GM23338 (cell line): Measurements from ENCODE around the gene AGBL4. TPM values are rescaled to one million over a fixed set of nuclear protein-coding genes. Genes with fewer than 3 reads are reported as not detected.

Source experiments
- ATAC-seq: fragments of 200-7000 bp; cut with Tn5 transposase; 3 replicates; pipeline ENCODE4 v1.9.1; 2020
- DNase-seq: peaks from one replicate; pipeline ENCODE4 v3.0.0-alpha.2; 2015; ENCODE audit warnings: low spot score
- H2AFZ ChIP-seq: fragments of 200-600 bp; sonication (generic); 2 replicates; pipeline ENCODE4 v1.8.0; 2016; ENCODE audit warnings: antibody characterized with exemption, mild to moderate bottlenecking, moderate library complexity
- H3F3A ChIP-seq: fragments of 200-600 bp; sonication (generic); replicated peaks from 2 replicates; pipeline ENCODE4 v1.8.0; 2017; ENCODE audit warnings: antibody characterized with exemption, mixed run types, low read depth
- H3K27ac ChIP-seq: fragments of 200-600 bp; sonication (generic); 2 replicates; pipeline ENCODE4 v1.6.1; 2016; ENCODE audit warnings: low read depth
- H3K27me3 ChIP-seq: fragments of 200-600 bp; sonication (generic); 2 replicates; pipeline ENCODE4 v1.8.0; 2016; ENCODE audit warnings: mild to moderate bottlenecking, mixed run types, moderate library complexity; ENCODE audit not compliant: insufficient read depth
- H3K36me3 ChIP-seq: fragments of 200-600 bp; sonication (generic); 2 replicates; pipeline ENCODE4 v1.8.0; 2016; ENCODE audit warnings: mild to moderate bottlenecking; ENCODE audit not compliant: insufficient read depth
- H3K4me1 ChIP-seq: fragments of 200-600 bp; sonication (generic); 2 replicates; pipeline ENCODE4 v1.8.0; 2016; ENCODE audit warnings: mild to moderate bottlenecking, moderate library complexity; ENCODE audit not compliant: insufficient read depth
- H3K4me2 ChIP-seq: fragments of 200-600 bp; sonication (generic); 2 replicates; pipeline ENCODE4 v1.7.1; 2017; ENCODE audit warnings: mixed run types
- H3K4me3 ChIP-seq: fragments of 200-600 bp; sonication (generic); 2 replicates; pipeline ENCODE4 v1.6.1; 2016; ENCODE audit warnings: mixed run types
- H3K79me2 ChIP-seq: fragments of 200-600 bp; sonication (generic); replicated peaks from 2 replicates; pipeline ENCODE4 v1.8.0; 2017; ENCODE audit warnings: mild to moderate bottlenecking; ENCODE audit not compliant: insufficient read depth
- H3K9me2 ChIP-seq: fragments of 200-600 bp; sonication (generic); 2 replicates; pipeline ENCODE4 v1.8.0; 2017; ENCODE audit not compliant: insufficient read depth
- H4K20me1 ChIP-seq: fragments of 200-600 bp; sonication (generic); replicated peaks from 2 replicates; pipeline ENCODE4 v1.8.0; 2017; ENCODE audit warnings: mild to moderate bottlenecking; ENCODE audit not compliant: insufficient read depth
- H3K27ac Mint-ChIP-seq: 2 replicates; pipeline ENCODE4 v1.8.0; 2020; ENCODE audit warnings: inconsistent platforms, mild to moderate bottlenecking, moderate library complexity, mixed read lengths
- H3K27me3 Mint-ChIP-seq: 3 replicates; pipeline ENCODE4 v1.8.0; 2022; ENCODE audit warnings: low read depth, mild to moderate bottlenecking, moderate library complexity, mixed read lengths, inconsistent platforms; ENCODE audit not compliant: insufficient read depth, poor library complexity
- H3K36me3 Mint-ChIP-seq: 3 replicates; pipeline ENCODE4 v1.8.0; 2021; ENCODE audit warnings: low read depth, mild to moderate bottlenecking, inconsistent platforms, moderate library complexity, mixed read lengths
- H3K4me1 Mint-ChIP-seq: 3 replicates; pipeline ENCODE4 v1.8.0; 2020; ENCODE audit warnings: mild to moderate bottlenecking, inconsistent platforms, mixed read lengths
- H3K4me3 Mint-ChIP-seq: 3 replicates; pipeline ENCODE4 v1.8.0; 2021; ENCODE audit warnings: moderate library complexity, mild to moderate bottlenecking, inconsistent platforms, mixed read lengths
- H3K9me3 Mint-ChIP-seq: 3 replicates; pipeline ENCODE4 v1.8.0; 2020; ENCODE audit warnings: moderate library complexity, mild to moderate bottlenecking, inconsistent platforms, mixed read lengths
- CREB1 ChIP-seq: fragments of 250-450 bp; sonication (Bioruptor Pico); IDR thresholded peaks from 2 replicates; pipeline ENCODE4 v1.5.0; 2020; ENCODE audit warnings: low read depth, mild to moderate bottlenecking, moderate library complexity
- CTCF ChIP-seq, 2 experiments: fragments of 200-600 bp in 1 of 2; sonication (generic) in 1 of 2; conservative IDR thresholded peaks; 2 replicates each; pipeline versions ENCODE4 v1.5.1 to v1.6.1; 2016 to 2017; ENCODE audit warnings: antibody characterized with exemption in 2 of 2, low read depth in 2 of 2, mild to moderate bottlenecking in 2 of 2, moderate library complexity in 1 of 2
- ETS1 ChIP-seq: IDR thresholded peaks from 2 replicates; pipeline ENCODE4 v1.6.1; 2016; ENCODE audit warnings: antibody characterized with exemption
- EZH2 ChIP-seq: fragments of 200-600 bp; sonication (generic); IDR thresholded peaks from one replicate; pipeline ENCODE4 v1.8.0; 2017; ENCODE audit warnings: antibody characterized with exemption, mild to moderate bottlenecking, low read depth; ENCODE audit not compliant: unreplicated experiment
- EZH2phosphoT487 ChIP-seq: fragments of 200-600 bp; sonication (generic); IDR thresholded peaks from one replicate; pipeline ENCODE4 v1.8.1; 2018; ENCODE audit warnings: antibody characterized with exemption; ENCODE audit not compliant: unreplicated experiment
- JUNB ChIP-seq: IDR thresholded peaks from one replicate; pipeline ENCODE4 v1.6.1; 2016; ENCODE audit warnings: antibody characterized with exemption; ENCODE audit not compliant: unreplicated experiment
- NANOG ChIP-seq: IDR thresholded peaks from 2 replicates; pipeline ENCODE4 v1.6.1; 2016; ENCODE audit warnings: antibody characterized with exemption, borderline replicate concordance
- POLR2AphosphoS5 ChIP-seq: IDR thresholded peaks from 2 replicates; pipeline ENCODE4 v1.6.1; 2016; ENCODE audit warnings: antibody characterized with exemption, low read depth
- REST ChIP-seq: IDR thresholded peaks from one replicate; pipeline ENCODE4 v1.6.1; 2018; ENCODE audit warnings: antibody characterized with exemption; ENCODE audit not compliant: unreplicated experiment
- STAT1 ChIP-seq: IDR thresholded peaks from one replicate; pipeline ENCODE4 v1.6.1; 2016; ENCODE audit warnings: antibody characterized with exemption; ENCODE audit not compliant: unreplicated experiment
- ZNF114 ChIP-seq: fragments of 250-450 bp; sonication (Bioruptor Pico); IDR thresholded peaks from 2 replicates; pipeline ENCODE4 v1.5.0; 2020; ENCODE audit warnings: mild to moderate bottlenecking, moderate library complexity
- ZNF331 ChIP-seq: fragments of 250-450 bp; sonication (Bioruptor Pico); IDR thresholded peaks from 2 replicates; pipeline ENCODE4 v1.5.0; 2020; ENCODE audit warnings: low read depth, mild to moderate bottlenecking, moderate library complexity
- ZNF462 ChIP-seq: fragments of 250-450 bp; sonication (Bioruptor Pico); IDR thresholded peaks from 2 replicates; pipeline ENCODE4 v1.5.0; 2020; ENCODE audit warnings: mild to moderate bottlenecking, moderate library complexity
- polyA plus RNA-seq: library from polyadenylated mRNA; unstranded; fragments of >200 nt; fragmentation: Nextera tagmentation; extraction: Ambion mirVana; gene quantifications from 2 replicates; pipeline ENCODE4 v1.2.1, GENCODE V29; 2016
- total RNA-seq: library from RNA; depleted of rRNA; stranded (reverse); fragments of >200 nt; shearing (Covaris generic); gene quantifications from 2 replicates; pipeline ENCODE4 v1.2.3, GENCODE V29; 2014

AGBL4 gene
- total and polyA plus RNA-seq, 2 experiments from 2014 or later = 0.91 to 1.5 TPM

- no peaks in the 10 kb centered on the region for H3K27me3 ChIP-seq
- Mint-ChIP-seq H3K27me3 (no peaks in the 10 kb centered on the region), H3K9me3 (peaks cover 83% of the 10 kb centered on the region), H3K36me3 (peaks cover 33% of the 10 kb centered on the region), H3K4me1 (no peaks in the 10 kb centered on the region), H3K4me3 (no peak overlapping the region), H3K27ac (no peak overlapping the region)
- no peak overlapping the region for H3K27ac ChIP-seq
- H3K4me3 ChIP-seq = no peak overlapping the region
- H2AFZ ChIP-seq = no peak overlapping the region
- H3K4me2 ChIP-seq = no peak overlapping the region
- DNase-seq (no peak), ATAC-seq (no peak)
- H3K4me1 ChIP-seq = no peaks in the 10 kb centered on the region
- peaks cover 12% of the 10 kb centered on the region; the same call in 1 of the 2 replicates for H3K36me3 ChIP-seq
- no peak for TF ChIP-seq NANOG
- TF ChIP-seq ZNF114 (CRISPR knock-in tag) = no peak
- TF ChIP-seq CREB1 = no peak
- no peak for TF ChIP-seq STAT1
- no peak for TF ChIP-seq EZH2
- TF ChIP-seq EZH2phosphoT487 = no peak
- TF ChIP-seq ZNF331 (CRISPR knock-in tag) = no peak
- TF ChIP-seq POLR2AphosphoS5 = no peak
- no peak for TF ChIP-seq ZNF462 (CRISPR knock-in tag)
- no peak for TF ChIP-seq ETS1
- no peak for TF ChIP-seq REST
- no peak for TF ChIP-seq JUNB
- no peak for TF ChIP-seq CTCF (conservative IDR thresholded peaks at IDR 0.05; ENCODE audit: low read depth in 2 of 2)
- no peaks in the 10 kb centered on the region for H3F3A ChIP-seq
- H4K20me1 ChIP-seq = no peaks in the 10 kb centered on the region
- H3K79me2 ChIP-seq = no peaks in the 10 kb centered on the region
- no peaks in the 10 kb centered on the region for H3K9me2 ChIP-seq
These were observed 482.5 kb downstream of the AGBL4 start for GRCh38 chr1:49541096-49541752.
